SK-N-SH treated with all-trans-retinoic acid at 6 μM for 48 hours (cell line): ENCODE results near the gene TTLL8.

Experiments used
- ATAC-seq: fragments of 200-7000 bp; cut with Tn5 transposase; 3 replicates; pipeline ENCODE4 v1.9.1; 2020; ENCODE audit warnings: mild to moderate bottlenecking, moderate library complexity
- ARNTL ChIP-seq: fragments of 450-650 bp; formaldehyde crosslinking; IDR thresholded peaks from 2 replicates; pipeline ENCODE4 v1.5.0; 2020; ENCODE audit warnings: low read depth, mild to moderate bottlenecking, moderate library complexity, borderline replicate concordance
- BACH2 ChIP-seq: fragments of 250-450 bp; sonication (Bioruptor Pico); IDR thresholded peaks from 2 replicates; pipeline ENCODE4 v1.9.0; 2021; ENCODE audit warnings: mild to moderate bottlenecking, borderline replicate concordance
- CSDC2 ChIP-seq: fragments of 250-450 bp; sonication (Bioruptor Pico); IDR thresholded peaks from 2 replicates; pipeline ENCODE4 v1.5.0; 2020; ENCODE audit warnings: mild to moderate bottlenecking, moderate library complexity
- ESRRG ChIP-seq: fragments of 250-450 bp; sonication (Bioruptor Pico); IDR thresholded peaks from 2 replicates; pipeline ENCODE4 v1.6.1; 2021; ENCODE audit warnings: mild to moderate bottlenecking
- ISL1 ChIP-seq: fragments of 250-450 bp; sonication (Bioruptor Pico); IDR thresholded peaks from 2 replicates; pipeline ENCODE4 v2.1.2; 2022; ENCODE audit warnings: mild to moderate bottlenecking, moderate library complexity
- OSR1 ChIP-seq: fragments of 250-450 bp; sonication (Bioruptor Pico); IDR thresholded peaks from 2 replicates; pipeline ENCODE4 v1.8.0; 2022; ENCODE audit warnings: moderate library complexity, mild to moderate bottlenecking, inconsistent platforms
- PPARA ChIP-seq: fragments of 250-450 bp; sonication (Bioruptor Pico); IDR thresholded peaks from 2 replicates; pipeline ENCODE4 v1.5.0; 2020; ENCODE audit warnings: mild to moderate bottlenecking, borderline replicate concordance
- RARB ChIP-seq: fragments of 250-450 bp; sonication (Bioruptor Pico); IDR thresholded peaks from 2 replicates; pipeline ENCODE4 v1.8.0; 2021; ENCODE audit warnings: mild to moderate bottlenecking, moderate library complexity
- SNAI2 ChIP-seq: fragments of 250-450 bp; sonication (Bioruptor Pico); IDR thresholded peaks from 2 replicates; pipeline ENCODE4 v1.5.0; 2020; ENCODE audit warnings: mild to moderate bottlenecking, moderate library complexity
- TCF4 ChIP-seq: fragments of 250-450 bp; sonication (Bioruptor Pico); IDR thresholded peaks from 2 replicates; pipeline ENCODE4 v1.8.0; 2021; ENCODE audit warnings: mild to moderate bottlenecking, moderate library complexity, borderline replicate concordance
- TOX ChIP-seq: fragments of 250-450 bp; sonication (Bioruptor Pico); IDR thresholded peaks from 2 replicates; pipeline ENCODE4 v1.8.0; 2021; ENCODE audit warnings: mild to moderate bottlenecking, moderate library complexity, borderline replicate concordance
- ZC3H10 ChIP-seq: fragments of 250-450 bp; sonication (Bioruptor Pico); IDR thresholded peaks from 2 replicates; pipeline ENCODE4 v1.5.1; 2021; ENCODE audit warnings: mild to moderate bottlenecking, moderate library complexity
- ZFP3 ChIP-seq: fragments of 250-450 bp; sonication (Bioruptor Pico); IDR thresholded peaks from 2 replicates; pipeline ENCODE4 v1.5.0; 2020; ENCODE audit warnings: mild to moderate bottlenecking, moderate library complexity
- ZFP30 ChIP-seq: fragments of 450-650 bp; formaldehyde crosslinking; IDR thresholded peaks from 2 replicates; pipeline ENCODE4 v1.5.0; 2022; ENCODE audit warnings: mild to moderate bottlenecking, moderate library complexity
- ZNF565 ChIP-seq: fragments of 450-650 bp; formaldehyde crosslinking; conservative IDR thresholded peaks from 2 replicates; pipeline ENCODE4 v1.5.0; 2020; ENCODE audit warnings: low read depth, mild to moderate bottlenecking, moderate library complexity
- TF ChIP-seq, protein P1 (sequence below): fragments of 250-450 bp; sonication (Bioruptor Pico); IDR thresholded peaks from 2 replicates; pipeline ENCODE4 v1.8.0; 2020; ENCODE audit warnings: mild to moderate bottlenecking, moderate library complexity, borderline replicate concordance
- TF ChIP-seq, protein P2 (sequence below): fragments of 250-450 bp; sonication (Bioruptor Pico); IDR thresholded peaks from 2 replicates; pipeline ENCODE4 v1.5.1; 2021; ENCODE audit warnings: mild to moderate bottlenecking, moderate library complexity
- TF ChIP-seq, protein P3 (sequence below): fragments of 250-450 bp; sonication (Bioruptor Pico); IDR thresholded peaks from 2 replicates; pipeline ENCODE4 v1.5.1; 2020; ENCODE audit warnings: low read depth, mild to moderate bottlenecking, moderate library complexity
- TF ChIP-seq, protein P4 (sequence below): fragments of 250-450 bp; sonication (Bioruptor Pico); IDR thresholded peaks from 2 replicates; pipeline ENCODE4 v1.8.0; 2021; ENCODE audit warnings: low read depth, mild to moderate bottlenecking, moderate library complexity, borderline replicate concordance

The TTLL8 gene

DNA sequence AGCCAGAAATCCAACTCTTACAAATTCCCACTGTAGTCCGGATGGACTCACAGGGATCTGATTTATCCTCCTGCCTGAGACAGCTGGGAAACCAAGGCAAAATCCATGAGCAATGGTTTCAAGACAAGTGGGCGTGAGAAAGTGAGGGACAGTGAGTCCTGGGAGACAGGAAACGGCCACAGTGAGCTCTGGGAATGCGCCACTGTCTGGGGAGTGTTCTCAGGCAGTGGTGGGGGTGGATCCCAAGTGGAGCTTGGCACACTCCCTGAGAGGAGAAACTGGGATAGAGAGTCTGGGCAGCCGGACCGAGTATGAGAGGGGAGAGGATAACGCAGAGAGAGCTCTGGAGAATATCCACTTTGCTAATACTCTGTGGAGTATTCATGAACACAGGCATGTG lies 55.3 kb downstream of the TTLL8 start (continued):
- TF ChIP-seq, protein P1, sequence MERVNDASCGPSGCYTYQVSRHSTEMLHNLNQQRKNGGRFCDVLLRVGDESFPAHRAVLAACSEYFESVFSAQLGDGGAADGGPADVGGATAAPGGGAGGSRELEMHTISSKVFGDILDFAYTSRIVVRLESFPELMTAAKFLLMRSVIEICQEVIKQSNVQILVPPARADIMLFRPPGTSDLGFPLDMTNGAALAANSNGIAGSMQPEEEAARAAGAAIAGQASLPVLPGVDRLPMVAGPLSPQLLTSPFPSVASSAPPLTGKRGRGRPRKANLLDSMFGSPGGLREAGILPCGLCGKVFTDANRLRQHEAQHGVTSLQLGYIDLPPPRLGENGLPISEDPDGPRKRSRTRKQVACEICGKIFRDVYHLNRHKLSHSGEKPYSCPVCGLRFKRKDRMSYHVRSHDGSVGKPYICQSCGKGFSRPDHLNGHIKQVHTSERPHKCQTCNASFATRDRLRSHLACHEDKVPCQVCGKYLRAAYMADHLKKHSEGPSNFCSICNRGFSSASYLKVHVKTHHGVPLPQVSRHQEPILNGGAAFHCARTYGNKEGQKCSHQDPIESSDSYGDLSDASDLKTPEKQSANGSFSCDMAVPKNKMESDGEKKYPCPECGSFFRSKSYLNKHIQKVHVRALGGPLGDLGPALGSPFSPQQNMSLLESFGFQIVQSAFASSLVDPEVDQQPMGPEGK (CRISPR knock-in tag): no peak
- no peak for TF ChIP-seq ARNTL (CRISPR knock-in tag)

DNA sequence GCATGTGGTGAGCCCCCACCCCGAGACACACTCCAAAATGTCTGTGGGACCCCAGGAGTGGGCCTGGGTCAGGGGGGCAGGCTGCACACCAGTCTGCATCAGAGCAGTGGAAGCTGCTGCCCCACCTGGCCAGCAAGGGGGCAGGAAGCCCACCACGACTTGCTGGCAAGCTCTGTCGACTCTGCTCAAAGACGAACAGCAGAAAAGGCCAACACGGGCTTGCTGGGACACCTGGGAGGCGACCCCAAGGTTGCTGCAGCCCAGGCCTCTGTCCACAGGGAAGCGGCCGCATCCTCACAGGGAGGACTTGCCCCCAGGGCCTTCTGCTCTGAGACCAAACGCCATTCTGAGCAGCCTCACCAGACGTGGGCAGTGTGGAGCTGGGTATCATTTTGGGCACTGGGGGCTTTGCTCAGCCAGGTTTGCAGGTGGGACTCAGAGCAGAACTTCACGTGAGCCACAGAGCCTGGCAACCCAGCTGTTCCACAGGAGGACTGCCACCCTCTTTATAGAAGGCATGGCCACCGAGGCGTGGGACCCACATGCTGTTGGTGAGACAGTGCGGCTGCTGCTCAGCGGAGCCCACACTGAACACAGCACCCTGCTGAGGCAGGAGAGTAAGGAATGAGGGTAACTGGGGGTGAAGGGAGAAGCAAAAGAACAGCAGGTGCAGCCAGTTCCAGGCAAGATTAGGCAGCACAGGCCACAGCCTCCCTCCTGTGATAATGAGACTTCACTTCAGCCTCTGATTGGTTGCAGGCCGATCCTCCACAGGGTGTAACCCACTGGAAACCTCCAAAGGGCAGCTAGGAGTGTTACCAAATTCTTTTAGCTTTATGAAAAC lies 56.5 kb downstream of the TTLL8 start:
- TF ChIP-seq, protein P1 (CRISPR knock-in tag): no peak
- no peak for TF ChIP-seq ZFP30
- TF ChIP-seq ZNF565: no peak
- peak; percentile 9; the same call in 1 of the 3 replicates for ATAC-seq

DNA sequence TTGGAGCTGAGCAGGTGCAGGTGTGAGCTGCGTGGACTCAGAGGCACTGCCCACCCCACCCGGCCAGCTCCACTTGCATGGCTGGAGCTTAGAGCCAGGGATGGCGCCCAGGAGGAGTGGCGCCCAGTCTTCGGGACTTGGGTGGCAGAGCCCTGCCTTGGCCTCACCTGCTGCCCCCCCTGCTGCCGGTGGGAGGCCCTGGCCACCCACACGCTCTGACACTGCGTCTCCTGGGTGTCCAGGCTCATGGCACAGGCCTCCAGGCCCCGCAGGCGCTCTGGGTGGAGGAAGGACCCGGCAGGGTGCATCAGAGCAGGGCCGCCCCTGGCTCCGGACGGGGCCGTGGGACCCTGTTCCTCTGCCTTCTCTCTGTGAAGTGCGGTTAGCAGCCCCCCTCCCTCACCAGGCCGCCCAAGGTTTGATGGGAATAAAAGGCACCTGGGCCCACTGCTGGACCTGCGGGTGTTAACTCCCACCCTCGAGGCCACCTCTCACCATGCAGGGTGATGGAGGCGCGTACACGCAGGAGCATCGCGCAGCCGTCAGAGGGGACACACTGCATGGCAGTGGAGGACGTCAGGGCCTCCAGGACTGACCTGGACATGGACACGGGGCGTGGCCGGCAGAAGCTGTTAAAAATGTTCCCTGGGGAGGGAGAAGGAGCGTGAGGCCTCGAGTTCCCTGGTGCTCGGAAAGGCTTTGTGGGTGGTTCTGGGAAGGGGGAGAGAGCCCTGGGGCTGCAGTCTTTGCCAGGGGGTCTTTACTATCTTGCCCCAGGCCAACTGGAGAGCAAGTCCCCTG lies 57.3 kb downstream of the TTLL8 start:
- no peak for ATAC-seq
- TF ChIP-seq TCF4 (CRISPR knock-in tag) (no peak), OSR1 (CRISPR knock-in tag) (no peak), BACH2 (CRISPR knock-in tag) (no peak), ZC3H10 (no peak), ZNF565 (no peak), PPARA (CRISPR knock-in tag) (no peak), RARB (CRISPR knock-in tag) (no peak), CSDC2 (no peak), ESRRG (no peak), TOX (CRISPR knock-in tag) (no peak), ARNTL (CRISPR knock-in tag) (no peak), ZFP3 (CRISPR knock-in tag) (no peak)
- TF ChIP-seq, protein P2, sequence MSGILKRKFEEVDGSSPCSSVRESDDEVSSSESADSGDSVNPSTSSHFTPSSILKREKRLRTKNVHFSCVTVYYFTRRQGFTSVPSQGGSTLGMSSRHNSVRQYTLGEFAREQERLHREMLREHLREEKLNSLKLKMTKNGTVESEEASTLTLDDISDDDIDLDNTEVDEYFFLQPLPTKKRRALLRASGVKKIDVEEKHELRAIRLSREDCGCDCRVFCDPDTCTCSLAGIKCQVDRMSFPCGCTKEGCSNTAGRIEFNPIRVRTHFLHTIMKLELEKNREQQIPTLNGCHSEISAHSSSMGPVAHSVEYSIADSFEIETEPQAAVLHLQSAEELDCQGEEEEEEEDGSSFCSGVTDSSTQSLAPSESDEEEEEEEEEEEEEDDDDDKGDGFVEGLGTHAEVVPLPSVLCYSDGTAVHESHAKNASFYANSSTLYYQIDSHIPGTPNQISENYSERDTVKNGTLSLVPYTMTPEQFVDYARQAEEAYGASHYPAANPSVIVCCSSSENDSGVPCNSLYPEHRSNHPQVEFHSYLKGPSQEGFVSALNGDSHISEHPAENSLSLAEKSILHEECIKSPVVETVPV (CRISPR knock-in tag): no peak
- TF ChIP-seq, protein P1 (CRISPR knock-in tag): no peak
- TF ChIP-seq, protein P3, sequence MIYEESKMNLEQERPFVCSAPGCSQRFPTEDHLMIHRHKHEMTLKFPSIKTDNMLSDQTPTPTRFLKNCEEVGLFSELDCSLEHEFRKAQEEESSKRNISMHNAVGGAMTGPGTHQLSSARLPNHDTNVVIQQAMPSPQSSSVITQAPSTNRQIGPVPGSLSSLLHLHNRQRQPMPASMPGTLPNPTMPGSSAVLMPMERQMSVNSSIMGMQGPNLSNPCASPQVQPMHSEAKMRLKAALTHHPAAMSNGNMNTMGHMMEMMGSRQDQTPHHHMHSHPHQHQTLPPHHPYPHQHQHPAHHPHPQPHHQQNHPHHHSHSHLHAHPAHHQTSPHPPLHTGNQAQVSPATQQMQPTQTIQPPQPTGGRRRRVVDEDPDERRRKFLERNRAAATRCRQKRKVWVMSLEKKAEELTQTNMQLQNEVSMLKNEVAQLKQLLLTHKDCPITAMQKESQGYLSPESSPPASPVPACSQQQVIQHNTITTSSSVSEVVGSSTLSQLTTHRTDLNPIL (CRISPR knock-in tag): no peak

DNA sequence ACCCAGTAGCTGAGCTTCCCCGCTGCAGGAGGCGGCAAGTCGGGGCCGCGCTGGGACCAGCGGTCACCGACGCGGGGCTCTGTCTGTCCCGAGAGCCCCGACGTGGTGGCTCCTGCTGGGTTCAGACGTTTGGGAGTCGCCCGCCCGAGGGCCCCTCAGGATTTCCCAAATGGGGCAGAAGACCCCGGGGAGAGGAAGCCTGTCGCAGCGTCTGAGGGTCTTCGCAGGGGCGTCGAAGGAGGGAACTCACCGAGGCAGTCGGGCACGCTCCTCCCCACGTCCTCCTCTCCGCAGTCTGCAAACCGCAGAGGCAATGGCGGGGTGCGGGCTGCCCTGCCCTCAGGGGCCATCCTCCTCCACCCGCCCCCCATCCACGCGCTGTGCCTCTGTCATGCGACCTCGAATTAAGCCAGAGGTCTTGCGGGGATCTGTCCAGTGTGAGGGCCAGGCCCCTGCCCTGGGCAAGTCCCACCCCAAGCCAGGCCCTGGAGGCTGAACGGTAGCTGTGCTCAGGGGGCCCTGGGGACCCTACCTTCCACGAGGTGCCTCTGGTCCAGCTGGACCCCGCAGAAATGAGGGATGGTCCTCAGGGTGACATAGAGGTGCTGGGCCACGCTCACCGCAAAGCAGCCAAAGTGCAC lies 58.0 kb downstream of the TTLL8 start:
- ATAC-seq: no peak; the same call in 2 of the 3 replicates
- TF ChIP-seq SNAI2 (CRISPR knock-in tag) (no peak), ISL1 (no peak)
- TF ChIP-seq, protein P4, sequence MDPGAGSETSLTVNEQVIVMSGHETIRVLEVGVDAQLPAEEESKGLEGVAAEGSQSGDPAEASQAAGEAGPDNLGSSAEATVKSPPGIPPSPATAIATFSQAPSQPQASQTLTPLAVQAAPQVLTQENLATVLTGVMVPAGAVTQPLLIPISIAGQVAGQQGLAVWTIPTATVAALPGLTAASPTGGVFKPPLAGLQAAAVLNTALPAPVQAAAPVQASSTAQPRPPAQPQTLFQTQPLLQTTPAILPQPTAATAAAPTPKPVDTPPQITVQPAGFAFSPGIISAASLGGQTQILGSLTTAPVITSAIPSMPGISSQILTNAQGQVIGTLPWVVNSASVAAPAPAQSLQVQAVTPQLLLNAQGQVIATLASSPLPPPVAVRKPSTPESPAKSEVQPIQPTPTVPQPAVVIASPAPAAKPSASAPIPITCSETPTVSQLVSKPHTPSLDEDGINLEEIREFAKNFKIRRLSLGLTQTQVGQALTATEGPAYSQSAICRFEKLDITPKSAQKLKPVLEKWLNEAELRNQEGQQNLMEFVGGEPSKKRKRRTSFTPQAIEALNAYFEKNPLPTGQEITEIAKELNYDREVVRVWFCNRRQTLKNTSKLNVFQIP (CRISPR knock-in tag): no peak
- TF ChIP-seq, all 23 proteins: peak for 0
